ENCODE data around the gene DDO. TPM values are rescaled to one million over a fixed set of nuclear protein-coding genes. Genes with fewer than 3 reads are reported as not detected.

The DDO gene
- total RNA-seq, 1 experiment from 2014 or later, result 1.6 TPM

GRCh38 chr6:110398778-110399177, 16.6 kb downstream of the DDO start:
- no peaks in the 10 kb centered on the region for H3K36me3 Mint-ChIP-seq (ENCODE audit: insufficient read depth, unreplicated experiment)
- H3K27me3 Mint-ChIP-seq (ENCODE audit: unreplicated experiment), result no peaks in the 10 kb centered on the region
- CTCF ChIA-PET, result no interaction called here
- no peaks in the 10 kb centered on the region for H3K4me1 Mint-ChIP-seq (ENCODE audit: low read depth, unreplicated experiment)
- intact Hi-C loops (cut with micrococcal nuclease; ENCODE audit: unreplicated experiment), result loop anchor here (10.0 kb wide), 1 partner anchor 504 kb away; no protein-coding TSS in a partner anchor
- no peak overlapping the region for H3K4me3 Mint-ChIP-seq (ENCODE audit: low read depth, unreplicated experiment)
- H3K9me3 Mint-ChIP-seq (ENCODE audit: low read depth, unreplicated experiment), result no peaks in the 10 kb centered on the region
- DNase-seq, result no peak
- BruUV-seq (replicated peaks), result no TSS peak
- no peak for TF ChIP-seq CTCF (IDR thresholded peaks at IDR 0.05; ENCODE audit: unreplicated experiment)
- no peak overlapping the region for H3K27ac Mint-ChIP-seq (ENCODE audit: unreplicated experiment)

- intact Hi-C loops (cut with micrococcal nuclease; ENCODE audit: unreplicated experiment), result loop anchor here (10.0 kb wide), 1 partner anchor 500 kb away; no protein-coding TSS in a partner anchor
- Mint-ChIP-seq H3K4me3 (ENCODE audit: low read depth, unreplicated experiment) (no peak overlapping the region), H3K36me3 (ENCODE audit: insufficient read depth, unreplicated experiment) (no peaks in the 10 kb centered on the region), H3K27ac (ENCODE audit: unreplicated experiment) (no peak overlapping the region), H3K9me3 (ENCODE audit: low read depth, unreplicated experiment) (no peaks in the 10 kb centered on the region), H3K27me3 (ENCODE audit: unreplicated experiment) (no peaks in the 10 kb centered on the region), H3K4me1 (ENCODE audit: low read depth, unreplicated experiment) (peaks cover 1% of the 10 kb centered on the region)
- no peak for TF ChIP-seq CTCF (IDR thresholded peaks at IDR 0.05; ENCODE audit: unreplicated experiment)
- DNase-seq, result no peak
- CTCF ChIA-PET, result no interaction called here
- no TSS peak for BruUV-seq (replicated peaks)
Measured at GRCh38 chr6:110395221-110395620, 20.2 kb downstream of the DDO start.

- Mint-ChIP-seq H3K27ac (ENCODE audit: unreplicated experiment) (no peak overlapping the region), H3K27me3 (ENCODE audit: unreplicated experiment) (no peaks in the 10 kb centered on the region), H3K36me3 (ENCODE audit: insufficient read depth, unreplicated experiment) (no peaks in the 10 kb centered on the region), H3K4me3 (ENCODE audit: low read depth, unreplicated experiment) (no peak overlapping the region), H3K9me3 (ENCODE audit: low read depth, unreplicated experiment) (no peaks in the 10 kb centered on the region), H3K4me1 (ENCODE audit: low read depth, unreplicated experiment) (peaks cover 8% of the 10 kb centered on the region)
- no peak for DNase-seq
- CTCF ChIA-PET, result no interaction called here
- intact Hi-C loops (cut with micrococcal nuclease; ENCODE audit: unreplicated experiment), result loop anchor here (5.0 to 10.0 kb wide), 2 partner anchors 337 to 500 kb away; no protein-coding TSS in a partner anchor
- BruUV-seq (replicated peaks), result no TSS peak
- TF ChIP-seq CTCF (IDR thresholded peaks at IDR 0.05; ENCODE audit: unreplicated experiment), result no peak
Measured at GRCh38 chr6:110394409-110394808, 21.0 kb downstream of the DDO start.

GRCh38 chr6:110392727-110393126, 22.6 kb downstream of the DDO start:
- no peaks in the 10 kb centered on the region for H3K9me3 Mint-ChIP-seq (ENCODE audit: low read depth, unreplicated experiment)
- H3K27ac Mint-ChIP-seq (ENCODE audit: unreplicated experiment), result no peak overlapping the region
- BruUV-seq (replicated peaks), result no TSS peak
- no peak for DNase-seq
- H3K27me3 Mint-ChIP-seq (ENCODE audit: unreplicated experiment), result no peaks in the 10 kb centered on the region
- no peak overlapping the region for H3K4me3 Mint-ChIP-seq (ENCODE audit: low read depth, unreplicated experiment)
- CTCF ChIA-PET, result interaction anchor here (1.9 kb wide), 1 partner anchor 214 kb away, joined by 7 read pairs; the partner anchor contains the start of gene WASF1
- no peak for TF ChIP-seq CTCF (IDR thresholded peaks at IDR 0.05; ENCODE audit: unreplicated experiment)
- H3K36me3 Mint-ChIP-seq (ENCODE audit: insufficient read depth, unreplicated experiment), result no peaks in the 10 kb centered on the region
- H3K4me1 Mint-ChIP-seq (ENCODE audit: low read depth, unreplicated experiment), result peaks cover 8% of the 10 kb centered on the region
- intact Hi-C loops (cut with micrococcal nuclease; ENCODE audit: unreplicated experiment), result loop anchor here (5.0 to 10.0 kb wide), 2 partner anchors 335 to 498 kb away; no protein-coding TSS in a partner anchor

Data from Calu3 (cell line).